Trophoblast cell (in vitro differentiated cells and primary cell): Measurements from ENCODE around the gene TARBP1.
"Not testable (repeated sequence)": the region's sequence is repeated elsewhere in the genome, so short reads cannot be mapped to it uniquely, and the experiment has no call there.

Source experiments
- DNase-seq, 2 donors: peaks; one replicate each; pipeline ENCODE4 v3.0.0-alpha.2; 2016
- H2AFZ ChIP-seq: 2 replicates; pipeline ENCODE4 v1.6.1; 2013; ENCODE audit warnings: low read length, moderate library complexity, mild to moderate bottlenecking; ENCODE audit not compliant: insufficient read depth, poor library complexity
- H2AK5ac ChIP-seq: 2 replicates; pipeline ENCODE4 v1.6.1; 2013; ENCODE audit warnings: mild to moderate bottlenecking, low read length
- H2BK120ac ChIP-seq: 2 replicates; pipeline ENCODE4 v1.6.1; 2013; ENCODE audit warnings: low read length, mild to moderate bottlenecking, moderate library complexity; ENCODE audit not compliant: insufficient read depth, poor library complexity
- H2BK12ac ChIP-seq: 2 replicates; pipeline ENCODE4 v1.6.1; 2013; ENCODE audit warnings: mild to moderate bottlenecking, low read length, moderate library complexity
- H2BK5ac ChIP-seq: 2 replicates; pipeline ENCODE4 v1.6.1; 2013; ENCODE audit warnings: low read length, low read depth, moderate library complexity, mild to moderate bottlenecking; ENCODE audit not compliant: poor library complexity
- H3K14ac ChIP-seq: 2 replicates; pipeline ENCODE4 v1.6.1; 2013; ENCODE audit warnings: mild to moderate bottlenecking, low read length
- H3K18ac ChIP-seq: 2 replicates; pipeline ENCODE4 v1.6.1; 2013; ENCODE audit warnings: mild to moderate bottlenecking, low read length
- H3K23ac ChIP-seq: 2 replicates; pipeline ENCODE4 v1.6.1; 2013; ENCODE audit warnings: low read length
- H3K27ac ChIP-seq: 2 replicates; pipeline ENCODE4 v1.5.1; 2013; ENCODE audit warnings: low read depth, mild to moderate bottlenecking, inconsistent platforms, low read length, moderate library complexity
- H3K27me3 ChIP-seq: 2 replicates; pipeline ENCODE4 v1.6.1; 2013; ENCODE audit warnings: inconsistent platforms, mild to moderate bottlenecking, low read length, moderate library complexity; ENCODE audit not compliant: insufficient read depth
- H3K36me3 ChIP-seq, 2 experiments: 1 replicate in 1 of 2; 2 replicates in 1 of 2; pipeline ENCODE4 v1.6.1; 2013; ENCODE audit warnings: low read length in 2 of 2, mild to moderate bottlenecking in 2 of 2, moderate library complexity in 1 of 2; ENCODE audit not compliant: insufficient read depth in 2 of 2, control insufficient read depth in 1 of 2
- H3K4ac ChIP-seq: 2 replicates; pipeline ENCODE4 v1.6.1; 2013; ENCODE audit warnings: low read depth, mild to moderate bottlenecking, low read length, moderate library complexity
- H3K4me1 ChIP-seq, 2 experiments: 1 replicate in 1 of 2; 2 replicates in 1 of 2; pipeline ENCODE4 v1.6.1; 2013; ENCODE audit warnings: low read length in 2 of 2, mild to moderate bottlenecking in 2 of 2, moderate library complexity in 1 of 2; ENCODE audit not compliant: insufficient read depth in 2 of 2, control insufficient read depth in 1 of 2
- H3K4me2 ChIP-seq: 2 replicates; pipeline ENCODE4 v1.6.1; 2013; ENCODE audit warnings: inconsistent platforms, mild to moderate bottlenecking, low read length, moderate library complexity
- H3K4me3 ChIP-seq: 2 replicates; pipeline ENCODE4 v1.5.1; 2013; ENCODE audit warnings: mild to moderate bottlenecking, low read depth, low read length, inconsistent platforms
- H3K79me1 ChIP-seq: one replicate; pipeline ENCODE4 v1.6.1; 2013; ENCODE audit warnings: low read length
- H3K79me2 ChIP-seq: 2 replicates; pipeline ENCODE4 v1.6.1; 2013; ENCODE audit warnings: low read length, mild to moderate bottlenecking; ENCODE audit not compliant: control insufficient read depth, insufficient read depth, poor library complexity
- H3K9ac ChIP-seq: 2 replicates; pipeline ENCODE4 v1.6.1; 2013; ENCODE audit warnings: mild to moderate bottlenecking, low read length
- H3K9me3 ChIP-seq: 2 replicates; pipeline ENCODE4 v1.6.1; 2013; ENCODE audit warnings: low read depth, mild to moderate bottlenecking, control low read depth, inconsistent platforms, low read length; ENCODE audit not compliant: insufficient read depth
- H4K12ac ChIP-seq: 2 replicates; pipeline ENCODE4 v1.6.1; 2013; ENCODE audit warnings: low read depth, mild to moderate bottlenecking, low read length, moderate library complexity
- H4K8ac ChIP-seq: 2 replicates; pipeline ENCODE4 v1.6.1; 2013; ENCODE audit warnings: low read depth, mild to moderate bottlenecking, low read length, moderate library complexity
- H4K91ac ChIP-seq: one replicate; pipeline ENCODE4 v1.6.1; 2013; ENCODE audit warnings: low read depth, mild to moderate bottlenecking, low read length, moderate library complexity
- WGBS: extraction: QIAGEN DNeasy Blood & Tissue Kit; methylation state at CpG from one replicate; pipeline ENCODE4 v1.1.7; 2013; ENCODE audit warnings: missing lambda C conversion rate; ENCODE audit not compliant: insufficient read length, insufficient coverage; ENCODE audit errors: extremely low coverage; 5-methylcytosine and 5-hydroxymethylcytosine counted together

TARBP1 gene

DNA sequence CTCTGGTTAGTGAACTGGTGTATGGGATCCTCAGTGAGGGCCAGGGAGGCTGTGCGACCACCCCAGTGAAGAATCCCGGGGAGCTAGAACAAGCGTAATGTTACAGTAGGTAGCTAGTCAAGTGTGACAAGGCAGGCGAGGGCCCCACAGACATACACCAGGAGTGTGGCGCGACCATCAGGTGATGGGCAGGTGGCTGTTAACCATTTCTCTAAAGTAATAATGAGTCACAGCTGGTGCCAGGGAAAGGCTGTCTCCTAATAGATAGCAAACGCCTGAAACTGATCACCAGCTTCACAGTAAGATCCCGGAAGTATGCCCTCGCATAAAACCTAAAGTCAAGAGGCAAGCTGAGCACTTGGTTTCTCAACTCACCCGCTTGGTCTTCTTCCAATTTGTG, 40.5 kb upstream of the TARBP1 start:
- no peaks in the 10 kb centered on the region for H3K27me3 ChIP-seq
- no peaks in the 10 kb centered on the region for H3K79me2 ChIP-seq
- no peak overlapping the region for H3K9ac ChIP-seq
- H2AK5ac ChIP-seq, result no peak overlapping the region
- no peak overlapping the region for H3K4me3 ChIP-seq
- H2BK120ac ChIP-seq, result no peak overlapping the region
- no CpG with 5 or more reads among the region's 10 CpGs for WGBS
- no peak overlapping the region for H3K4ac ChIP-seq
- no peak overlapping the region for H4K8ac ChIP-seq
- no peak overlapping the region for H3K18ac ChIP-seq
- no peak overlapping the region for H2BK5ac ChIP-seq
- DNase-seq, result no peak
- H2BK12ac ChIP-seq, result no peak overlapping the region
- no peak overlapping the region for H3K23ac ChIP-seq
- no peak overlapping the region for H2AFZ ChIP-seq
- peaks cover 5% of the 10 kb centered on the region for H3K79me1 ChIP-seq
- H3K27ac ChIP-seq, result no peak overlapping the region
- no peak overlapping the region for H4K12ac ChIP-seq
- H4K91ac ChIP-seq, result no peak overlapping the region
- H3K4me1 ChIP-seq, result peaks cover 9 to 12% of the 10 kb centered on the region in 2 experiments
- H3K4me2 ChIP-seq, result no peak overlapping the region
- no peaks in the 10 kb centered on the region for H3K36me3 ChIP-seq
- no peak overlapping the region for H3K14ac ChIP-seq
- no peaks in the 10 kb centered on the region for H3K9me3 ChIP-seq

DNA sequence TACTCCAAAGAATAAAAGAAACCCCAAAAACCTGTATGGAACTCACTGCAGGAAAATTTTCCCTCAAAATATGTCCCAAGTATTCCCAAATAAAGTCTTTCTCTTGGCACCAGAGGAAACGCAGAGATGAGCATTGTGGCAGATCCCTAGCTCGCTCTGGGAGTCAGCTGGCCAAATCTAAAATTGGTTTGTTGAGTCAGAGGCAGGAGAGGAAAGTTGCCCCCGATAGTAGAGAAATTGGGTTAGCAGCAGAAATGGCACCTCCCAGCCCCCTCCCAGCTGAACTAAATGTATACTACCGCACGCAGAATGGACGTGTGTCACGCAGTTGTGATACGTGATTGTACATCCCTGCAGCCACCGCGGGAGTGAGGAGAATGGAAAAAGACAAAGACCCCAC, 39.9 kb upstream of the TARBP1 start:
- Histone ChIP-seq H2BK120ac (no peak overlapping the region), H3K4ac (no peak overlapping the region), H3K27ac (no peak overlapping the region), H2AK5ac (no peak overlapping the region), H3K9ac (no peak overlapping the region), H3K9me3 (no peaks in the 10 kb centered on the region), H3K36me3 (no peaks in the 10 kb centered on the region), H2BK5ac (no peak overlapping the region), H3K79me1 (peaks cover 5% of the 10 kb centered on the region), H2BK12ac (no peak overlapping the region), H3K4me1 (peaks cover 9 to 12% of the 10 kb centered on the region in 2 experiments), H3K18ac (no peak overlapping the region), H3K27me3 (no peaks in the 10 kb centered on the region), H3K79me2 (no peaks in the 10 kb centered on the region), H3K23ac (no peak overlapping the region), H2AFZ (no peak overlapping the region), H3K4me3 (no peak overlapping the region), H4K91ac (no peak overlapping the region), H4K8ac (no peak overlapping the region), H4K12ac (no peak overlapping the region), H3K14ac (no peak overlapping the region), H3K4me2 (no peak overlapping the region)
- WGBS, result no CpG with 5 or more reads among the region's 10 CpGs
- DNase-seq, result no peak

DNA sequence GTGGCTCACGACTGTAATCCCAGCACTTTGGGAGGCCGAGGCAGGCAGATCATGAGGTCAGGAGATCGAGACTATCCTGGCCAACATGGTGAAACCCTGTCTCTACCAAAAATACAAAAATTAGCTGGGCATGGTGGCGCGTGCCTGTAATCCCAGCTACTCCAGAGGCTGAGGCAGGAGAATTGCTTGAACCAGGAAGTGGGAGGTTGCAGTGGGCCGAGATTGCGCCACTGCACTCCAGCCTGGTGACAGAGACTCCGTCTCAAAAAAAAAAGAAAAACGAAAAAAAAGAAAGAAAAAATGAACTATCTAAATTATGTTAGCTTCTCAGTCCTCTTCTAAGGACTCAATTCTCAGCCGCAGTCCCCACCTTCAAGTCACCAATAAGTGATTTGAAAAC, 39.1 kb upstream of the TARBP1 start:
- not testable (repeated sequence) for H4K8ac ChIP-seq, H3K18ac ChIP-seq, H3K9me3 ChIP-seq, H2BK5ac ChIP-seq, H2AFZ ChIP-seq, H3K9ac ChIP-seq, DNase-seq, H3K79me2 ChIP-seq, H3K79me1 ChIP-seq, H3K4me2 ChIP-seq, H3K4ac ChIP-seq, H3K36me3 ChIP-seq, H3K14ac ChIP-seq, H4K91ac ChIP-seq, H3K4me1 ChIP-seq, H2AK5ac ChIP-seq, H3K27ac ChIP-seq, H3K27me3 ChIP-seq, H2BK12ac ChIP-seq, H3K23ac ChIP-seq, H3K4me3 ChIP-seq, H4K12ac ChIP-seq, H2BK120ac ChIP-seq
- WGBS, result no CpG with 5 or more reads among the region's 10 CpGs

DNA sequence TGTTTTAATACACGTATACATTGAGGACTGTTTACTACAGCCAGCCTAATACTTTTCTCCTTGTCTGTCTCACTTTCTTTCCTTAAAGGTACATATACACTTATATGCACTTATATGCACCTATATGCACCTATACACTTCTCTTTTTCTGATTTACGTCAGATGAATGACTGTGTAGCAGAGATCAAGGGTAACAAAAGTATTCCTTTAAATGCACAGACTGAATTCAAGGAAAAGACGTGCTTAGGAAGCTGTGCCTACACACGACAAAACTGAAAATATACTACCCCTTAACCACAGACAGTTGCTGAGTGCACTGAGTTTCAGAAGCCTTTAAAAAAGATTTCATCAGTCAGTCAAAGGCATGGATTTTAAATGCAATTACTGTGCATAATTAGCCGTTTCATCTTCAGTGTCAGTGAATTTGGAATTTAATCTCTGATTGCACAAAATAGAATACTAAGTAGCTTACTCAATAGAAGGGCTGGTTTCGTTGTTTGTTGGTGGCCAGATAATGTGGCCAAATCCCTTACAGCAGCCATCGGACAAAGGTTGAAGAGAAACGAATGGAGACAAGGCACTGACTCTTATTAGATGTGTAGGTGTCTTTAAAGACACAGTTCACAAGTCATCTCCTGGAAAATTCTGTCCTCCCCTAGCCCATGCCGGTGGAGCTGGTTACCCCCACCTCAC, 38.3 kb upstream of the TARBP1 start:
- Histone ChIP-seq H3K18ac (no peak overlapping the region), H3K36me3 (no peaks in the 10 kb centered on the region), H3K79me1 (peaks cover 2% of the 10 kb centered on the region), H3K4me1 (peaks cover 0 to 3% of the 10 kb centered on the region in 2 experiments), H2BK12ac (no peak overlapping the region), H3K4me2 (no peak overlapping the region), H2BK5ac (no peak overlapping the region), H3K27ac (no peak overlapping the region), H3K79me2 (no peaks in the 10 kb centered on the region), H3K4ac (no peak overlapping the region), H3K4me3 (no peak overlapping the region), H3K27me3 (no peaks in the 10 kb centered on the region), H3K9ac (no peak overlapping the region), H4K91ac (no peak overlapping the region), H3K23ac (no peak overlapping the region), H2AFZ (no peak overlapping the region), H4K12ac (no peak overlapping the region), H2BK120ac (no peak overlapping the region), H3K14ac (no peak overlapping the region), H4K8ac (no peak overlapping the region), H2AK5ac (no peak overlapping the region), H3K9me3 (no peaks in the 10 kb centered on the region)
- no CpG with 5 or more reads among the region's 9 CpGs for WGBS
- no peak for DNase-seq
